Neural progenitor cell (in vitro differentiated cells): ENCODE results near the gene CST11. TPM values are rescaled to one million over a fixed set of nuclear protein-coding genes. Genes with fewer than 3 reads are reported as not detected.
A peak's percentile ranks its signal among the peaks of the same experiment; 100 is the strongest.

Source experiments
- DNase-seq: peaks from one replicate; pipeline ENCODE4 v3.0.0-alpha.2; 2016; ENCODE audit warnings: low spot score
- H2AFZ ChIP-seq: fragments of 200-600 bp; sonication (generic); replicated peaks from 2 replicates; pipeline ENCODE4 v1.6.1; 2016; ENCODE audit warnings: antibody characterized with exemption
- H3F3A ChIP-seq: fragments of 200-600 bp; sonication (generic); 2 replicates; pipeline ENCODE4 v1.6.1; 2016; ENCODE audit warnings: antibody characterized with exemption, low read depth
- H3K27ac ChIP-seq: fragments of 200-600 bp; sonication (generic); 2 replicates; pipeline ENCODE4 v1.5.1; 2016; ENCODE audit warnings: mild to moderate bottlenecking
- H3K27me3 ChIP-seq: fragments of 200-600 bp; sonication (generic); 2 replicates; pipeline ENCODE4 v1.6.1; 2016; ENCODE audit warnings: mild to moderate bottlenecking, moderate library complexity
- H3K36me3 ChIP-seq: fragments of 200-600 bp; sonication (generic); 2 replicates; pipeline ENCODE4 v1.5.1; 2016
- H3K4me1 ChIP-seq: fragments of 200-600 bp; sonication (generic); 2 replicates; pipeline ENCODE4 v1.6.1; 2016; ENCODE audit warnings: mixed run types
- H3K4me2 ChIP-seq: fragments of 200-600 bp; sonication (generic); 2 replicates; pipeline ENCODE4 v1.6.1; 2016
- H3K4me3 ChIP-seq: fragments of 200-600 bp; sonication (generic); 2 replicates; pipeline ENCODE4 v1.5.1; 2016
- H3K79me2 ChIP-seq: fragments of 200-600 bp; sonication (generic); 2 replicates; pipeline ENCODE4 v1.6.1; 2016; ENCODE audit warnings: low read depth
- H3K9ac ChIP-seq: fragments of 200-600 bp; sonication (generic); 2 replicates; pipeline ENCODE4 v1.6.1; 2016
- H3K9me3 ChIP-seq: fragments of 200-600 bp; sonication (generic); 2 replicates; pipeline ENCODE4 v1.5.1; 2016; ENCODE audit warnings: low read depth
- H4K20me1 ChIP-seq: fragments of 200-600 bp; sonication (generic); 2 replicates; pipeline ENCODE4 v1.6.1; 2016; ENCODE audit warnings: low read depth
- H3K27ac Mint-ChIP-seq: 3 replicates; pipeline ENCODE4 v1.8.0; 2021; ENCODE audit warnings: mixed read lengths
- H3K27me3 Mint-ChIP-seq: 2 replicates; pipeline ENCODE4 v1.8.0; 2022; ENCODE audit warnings: low read depth, mild to moderate bottlenecking, inconsistent platforms, moderate library complexity, mixed read lengths; ENCODE audit not compliant: insufficient read depth
- H3K36me3 Mint-ChIP-seq: 3 replicates; pipeline ENCODE4 v1.8.0; 2021; ENCODE audit warnings: mixed read lengths
- H3K4me1 Mint-ChIP-seq: 3 replicates; pipeline ENCODE4 v1.8.0; 2021; ENCODE audit warnings: mixed read lengths
- H3K4me3 Mint-ChIP-seq: 3 replicates; pipeline ENCODE4 v1.8.0; 2021; ENCODE audit warnings: mild to moderate bottlenecking, moderate library complexity, mixed read lengths
- H3K9me3 Mint-ChIP-seq: 3 replicates; pipeline ENCODE4 v1.8.0; 2020; ENCODE audit warnings: mixed read lengths
- EZH2 ChIP-seq: fragments of 200-600 bp; sonication (generic); IDR thresholded peaks from 2 replicates; pipeline ENCODE4 v1.6.1; 2017; ENCODE audit warnings: antibody characterized with exemption, mild to moderate bottlenecking, moderate library complexity
- EZH2phosphoT487 ChIP-seq: fragments of 200-600 bp; sonication (generic); IDR thresholded peaks from 2 replicates; pipeline ENCODE4 v1.6.1; 2017; ENCODE audit warnings: antibody characterized with exemption
- total RNA-seq: library from RNA; depleted of rRNA; stranded (reverse); fragments of >200 nt; gene quantifications from 2 replicates; pipeline ENCODE4 v1.2.3, GENCODE V29; 2015; ENCODE audit warnings: low replicate concordance
- TF ChIP-seq, protein P1 (sequence below): fragments of 200-600 bp; sonication (generic); IDR thresholded peaks from 2 replicates; pipeline ENCODE4 v1.5.1; 2017; ENCODE audit warnings: antibody characterized with exemption, mild to moderate bottlenecking

The CST11 gene
- total RNA-seq, 1 donor from 2014 or later: not detected

DNA sequence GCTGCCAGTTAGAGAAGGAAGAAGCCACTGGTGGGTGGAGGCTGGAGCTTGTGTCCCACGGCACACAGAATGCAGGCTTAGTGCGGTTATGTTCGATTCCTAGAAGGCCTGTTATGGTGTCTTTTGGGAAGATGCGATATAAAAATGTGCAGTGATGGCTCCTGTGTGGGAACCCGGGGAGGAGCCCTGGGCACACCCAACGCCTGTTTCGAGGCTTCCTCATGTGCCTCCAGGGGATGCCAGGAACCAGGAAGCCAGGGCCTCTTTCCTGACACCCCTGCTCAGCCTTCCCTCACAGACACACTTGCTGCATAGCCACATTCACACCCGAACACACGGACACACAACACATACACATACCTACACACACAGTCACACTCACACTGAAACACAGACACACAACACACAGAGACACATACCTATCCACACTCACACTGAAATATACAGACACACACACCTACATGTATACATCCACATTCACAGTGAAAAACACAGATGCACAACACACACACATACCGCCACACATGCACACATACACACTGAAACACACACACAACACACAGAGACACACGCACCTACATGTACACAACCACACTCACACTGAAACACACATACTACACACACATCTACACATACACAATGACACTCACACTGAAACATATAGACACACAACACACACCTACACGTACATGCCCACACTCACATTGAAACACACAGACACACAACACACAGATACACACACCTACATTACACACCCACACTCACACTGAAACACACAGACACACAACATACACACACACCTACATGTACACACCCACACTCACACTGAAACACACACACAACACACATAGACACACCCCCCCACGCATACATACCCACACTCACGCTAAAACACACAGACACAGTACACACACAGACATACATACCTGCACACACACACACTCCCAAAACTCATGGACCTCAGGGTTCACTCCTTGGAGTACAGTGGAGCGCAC is 1.2 kb upstream of the CST11 start:
- Histone ChIP-seq H3K27ac (no peak overlapping the region), H3K79me2 (no peaks in the 10 kb centered on the region), H3K4me1 (peaks cover 3% of the 10 kb centered on the region), H3K9me3 (no peaks in the 10 kb centered on the region), H3K4me3 (no peak overlapping the region), H2AFZ (no peak overlapping the region), H3K4me2 (no peak overlapping the region), H4K20me1 (no peaks in the 10 kb centered on the region), H3K36me3 (no peaks in the 10 kb centered on the region), H3K27me3 (no peaks in the 10 kb centered on the region), H3K9ac (no peak overlapping the region), H3F3A (no peaks in the 10 kb centered on the region)
- TF ChIP-seq EZH2 (no peak), EZH2phosphoT487 (no peak)
- TF ChIP-seq, protein P1, sequence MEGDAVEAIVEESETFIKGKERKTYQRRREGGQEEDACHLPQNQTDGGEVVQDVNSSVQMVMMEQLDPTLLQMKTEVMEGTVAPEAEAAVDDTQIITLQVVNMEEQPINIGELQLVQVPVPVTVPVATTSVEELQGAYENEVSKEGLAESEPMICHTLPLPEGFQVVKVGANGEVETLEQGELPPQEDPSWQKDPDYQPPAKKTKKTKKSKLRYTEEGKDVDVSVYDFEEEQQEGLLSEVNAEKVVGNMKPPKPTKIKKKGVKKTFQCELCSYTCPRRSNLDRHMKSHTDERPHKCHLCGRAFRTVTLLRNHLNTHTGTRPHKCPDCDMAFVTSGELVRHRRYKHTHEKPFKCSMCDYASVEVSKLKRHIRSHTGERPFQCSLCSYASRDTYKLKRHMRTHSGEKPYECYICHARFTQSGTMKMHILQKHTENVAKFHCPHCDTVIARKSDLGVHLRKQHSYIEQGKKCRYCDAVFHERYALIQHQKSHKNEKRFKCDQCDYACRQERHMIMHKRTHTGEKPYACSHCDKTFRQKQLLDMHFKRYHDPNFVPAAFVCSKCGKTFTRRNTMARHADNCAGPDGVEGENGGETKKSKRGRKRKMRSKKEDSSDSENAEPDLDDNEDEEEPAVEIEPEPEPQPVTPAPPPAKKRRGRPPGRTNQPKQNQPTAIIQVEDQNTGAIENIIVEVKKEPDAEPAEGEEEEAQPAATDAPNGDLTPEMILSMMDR: no peak
- H3K27ac Mint-ChIP-seq: no peak overlapping the region
- H3K9me3 Mint-ChIP-seq: peaks cover 7% of the 10 kb centered on the region
- peaks cover 6% of the 10 kb centered on the region for H3K4me1 Mint-ChIP-seq
- no peak overlapping the region for H3K4me3 Mint-ChIP-seq
- no peak for DNase-seq
- peaks cover 6% of the 10 kb centered on the region for H3K27me3 Mint-ChIP-seq
- no peaks in the 10 kb centered on the region for H3K36me3 Mint-ChIP-seq

DNA sequence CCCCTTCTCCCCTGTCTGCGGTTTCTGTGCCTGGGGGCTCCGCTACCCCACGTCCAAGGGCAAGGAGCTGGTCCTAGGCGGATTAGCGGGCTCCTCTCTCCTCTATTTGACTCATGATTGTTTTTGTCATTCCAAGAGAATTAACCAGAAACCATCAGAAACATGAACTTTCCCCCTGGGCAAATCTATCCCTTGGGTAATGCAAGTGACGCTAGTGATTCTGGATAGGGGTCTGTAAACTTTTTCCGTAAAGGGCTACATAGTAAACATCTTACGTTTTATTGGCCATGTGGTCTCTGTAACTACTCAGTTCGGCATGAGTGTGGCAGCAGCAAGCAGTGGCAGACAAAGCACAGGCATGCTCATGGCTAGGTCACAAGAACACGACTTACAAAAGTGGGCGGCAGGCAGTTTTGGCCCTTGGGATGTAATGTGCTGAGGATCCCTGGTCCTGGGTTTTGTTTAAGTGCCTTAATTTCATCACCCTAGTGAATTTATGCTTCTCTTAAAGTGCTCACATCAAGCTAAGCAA is 654 bp downstream of the CST11 start:
- no peak for TF ChIP-seq EZH2phosphoT487
- TF ChIP-seq, protein P1: no peak
- TF ChIP-seq EZH2: no peak
- Histone ChIP-seq H3K9ac (no peak overlapping the region), H3K9me3 (no peaks in the 10 kb centered on the region), H3K4me2 (no peak overlapping the region), H4K20me1 (no peaks in the 10 kb centered on the region), H3F3A (no peaks in the 10 kb centered on the region), H3K27ac (no peak overlapping the region), H2AFZ (no peak overlapping the region), H3K79me2 (no peaks in the 10 kb centered on the region), H3K4me1 (peaks cover 3% of the 10 kb centered on the region), H3K36me3 (no peaks in the 10 kb centered on the region), H3K27me3 (no peaks in the 10 kb centered on the region), H3K4me3 (no peak overlapping the region)
- H3K9me3 Mint-ChIP-seq: peaks cover 5% of the 10 kb centered on the region
- no peak overlapping the region for H3K4me3 Mint-ChIP-seq
- H3K27ac Mint-ChIP-seq: no peak overlapping the region
- DNase-seq: no peak
- no peaks in the 10 kb centered on the region for H3K36me3 Mint-ChIP-seq
- peaks cover 6% of the 10 kb centered on the region for H3K4me1 Mint-ChIP-seq
- peaks cover 6% of the 10 kb centered on the region for H3K27me3 Mint-ChIP-seq

DNA sequence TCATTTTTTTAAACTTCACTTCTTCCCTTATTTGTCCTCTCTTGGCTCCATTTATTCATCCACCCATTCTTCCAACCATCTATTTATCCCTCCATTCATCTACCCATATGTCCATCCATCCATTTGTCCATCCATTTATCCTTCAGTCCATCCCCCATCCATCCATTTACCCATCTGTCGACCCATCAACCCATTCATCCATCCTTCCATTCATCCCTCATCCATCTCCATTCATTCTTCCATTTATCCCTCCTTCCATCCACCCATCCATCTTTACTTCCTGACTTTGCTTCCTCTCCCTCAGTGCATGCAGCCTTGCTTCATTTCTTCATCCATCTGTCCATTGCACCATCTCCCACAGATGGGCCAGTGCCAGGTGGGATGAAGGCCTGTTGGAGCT is 1.8 kb downstream of the CST11 start:
- Mint-ChIP-seq H3K4me3 (peak overlapping the region; percentile 33), H3K27me3 (peaks cover 6% of the 10 kb centered on the region), H3K4me1 (peaks cover 10% of the 10 kb centered on the region), H3K9me3 (no peaks in the 10 kb centered on the region), H3K36me3 (no peaks in the 10 kb centered on the region), H3K27ac (no peak overlapping the region)
- TF ChIP-seq EZH2phosphoT487: no peak
- TF ChIP-seq, protein P1: no peak
- TF ChIP-seq EZH2: no peak
- H3K9ac ChIP-seq: no peak overlapping the region
- DNase-seq: no peak
- H3F3A ChIP-seq: no peaks in the 10 kb centered on the region
- H3K27me3 ChIP-seq: no peaks in the 10 kb centered on the region
- H3K4me3 ChIP-seq: no peak overlapping the region
- H3K27ac ChIP-seq: no peak overlapping the region
- H3K4me2 ChIP-seq: no peak overlapping the region
- no peaks in the 10 kb centered on the region for H3K79me2 ChIP-seq
- no peaks in the 10 kb centered on the region for H3K36me3 ChIP-seq
- H2AFZ ChIP-seq: no peak overlapping the region
- H3K9me3 ChIP-seq: no peaks in the 10 kb centered on the region
- peaks cover 3% of the 10 kb centered on the region for H3K4me1 ChIP-seq
- H4K20me1 ChIP-seq: no peaks in the 10 kb centered on the region
